ENCODE data around the gene SMU1. TPM values are rescaled to one million over a fixed set of nuclear protein-coding genes. Genes with fewer than 3 reads are reported as not detected.

Gene SMU1
- total RNA-seq, 3 donors from 2014 or later: 19.8 to 22.1 (median 21.0) TPM

DNA sequence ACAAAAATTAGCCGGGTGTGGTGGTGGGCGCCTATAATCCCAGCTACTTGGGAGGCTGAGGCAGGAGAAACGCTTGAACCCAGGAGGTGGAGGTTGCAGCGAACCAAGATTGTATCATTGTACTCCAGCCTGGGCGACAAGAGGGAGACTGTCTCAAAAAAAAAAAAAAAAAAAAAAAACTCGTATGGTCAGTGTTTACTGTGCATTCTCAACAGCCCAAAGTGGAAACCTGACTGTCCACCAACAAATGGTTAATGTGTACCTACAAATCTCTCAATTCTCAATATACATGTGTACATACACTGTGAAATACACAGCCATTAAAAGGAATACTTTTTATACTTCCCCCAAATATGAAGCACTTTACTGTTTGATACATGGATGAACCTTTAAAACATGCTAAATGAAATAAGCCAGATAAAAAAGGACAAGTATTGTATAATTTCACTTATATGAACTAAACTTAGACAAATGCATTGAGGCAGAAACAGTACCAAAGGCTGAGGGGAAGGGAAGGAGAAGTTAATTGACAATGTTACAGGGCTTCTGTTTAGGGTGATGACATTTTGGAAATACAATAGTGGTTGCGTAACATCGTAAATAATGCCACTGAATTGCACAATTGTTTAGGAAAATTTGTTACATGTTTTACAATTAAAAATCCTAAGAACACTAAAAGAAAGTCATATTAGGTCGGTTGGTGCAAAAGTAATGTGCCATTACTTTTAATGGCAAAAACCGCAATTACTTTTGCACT is 34.9 kb downstream of the SMU1 start:
- H3K27ac ChIP-seq: no peak overlapping the region
- H3K9me3 ChIP-seq: no peaks in the 10 kb centered on the region
- no peak for TF ChIP-seq POLR2A (IDR thresholded peaks at IDR 0.05)
- no peak for TF ChIP-seq POLR2AphosphoS5 (IDR thresholded peaks at IDR 0.05)
- TF ChIP-seq CTCF (IDR thresholded peaks at IDR 0.05): no peak
- H3K4me1 ChIP-seq: no peaks in the 10 kb centered on the region
- H3K4me3 ChIP-seq: no peak overlapping the region
- H3K36me3 ChIP-seq: peaks cover 2% of the 10 kb centered on the region
- DNase-seq (ENCODE audit: low spot score in 2 of 2): no peak
- intact Hi-C loops (cut with DNase I; ENCODE audit: low total_unique reads): no loop called here
- no peaks in the 10 kb centered on the region for H3K27me3 ChIP-seq

- H3K27me3 ChIP-seq: no peaks in the 10 kb centered on the region
- intact Hi-C loops (cut with DNase I; ENCODE audit: low total_unique reads): no loop called here
- H3K36me3 ChIP-seq: peaks cover 7% of the 10 kb centered on the region
- no peaks in the 10 kb centered on the region for H3K4me1 ChIP-seq
- no peak overlapping the region for H3K4me3 ChIP-seq
- DNase-seq (ENCODE audit: low spot score in 2 of 2): no peak
- H3K27ac ChIP-seq: no peak overlapping the region
- TF ChIP-seq CTCF (IDR thresholded peaks at IDR 0.05) (no peak), POLR2A (IDR thresholded peaks at IDR 0.05) (no peak), POLR2AphosphoS5 (IDR thresholded peaks at IDR 0.05) (no peak)
- no peaks in the 10 kb centered on the region for H3K9me3 ChIP-seq
Measured at GRCh38 chr9:33040792-33041431, 35.6 kb downstream of the SMU1 start.

- DNase-seq (ENCODE audit: low spot score in 2 of 2): no peak
- Histone ChIP-seq H3K27me3 (no peaks in the 10 kb centered on the region), H3K36me3 (peaks cover 10% of the 10 kb centered on the region), H3K27ac (no peak overlapping the region), H3K4me1 (peaks cover 6 to 15% of the 10 kb centered on the region in 2 donors), H3K4me3 (no peak overlapping the region), H3K9me3 (no peaks in the 10 kb centered on the region)
- TF ChIP-seq CTCF (IDR thresholded peaks at IDR 0.05) (no peak), POLR2A (IDR thresholded peaks at IDR 0.05) (no peak), POLR2AphosphoS5 (IDR thresholded peaks at IDR 0.05) (no peak)
- intact Hi-C loops (cut with DNase I; ENCODE audit: low total_unique reads): no loop called here
Measured at GRCh38 chr9:33032865-33033264, 43.6 kb downstream of the SMU1 start.

GRCh38 chr9:33032292-33032691 is 44.2 kb downstream of the SMU1 start:
- peaks cover 10% of the 10 kb centered on the region for H3K36me3 ChIP-seq
- no peaks in the 10 kb centered on the region for H3K9me3 ChIP-seq
- TF ChIP-seq CTCF (IDR thresholded peaks at IDR 0.05): no peak
- TF ChIP-seq POLR2A (IDR thresholded peaks at IDR 0.05): no peak
- no peak for DNase-seq (ENCODE audit: low spot score in 2 of 2)
- no peaks in the 10 kb centered on the region for H3K27me3 ChIP-seq
- intact Hi-C loops (cut with DNase I; ENCODE audit: low total_unique reads): no loop called here
- H3K27ac ChIP-seq: no peak overlapping the region
- no peak overlapping the region for H3K4me3 ChIP-seq
- peaks cover 6 to 15% of the 10 kb centered on the region in 2 donors for H3K4me1 ChIP-seq

GRCh38 chr9:33030285-33030684 is 46.2 kb downstream of the SMU1 start:
- H3K27ac ChIP-seq: no peak overlapping the region
- DNase-seq (ENCODE audit: low spot score in 2 of 2): no peak

More at GRCh38 chr9:33030285-33030684, 46.2 kb downstream of the SMU1 start:
- H3K36me3 ChIP-seq: peaks cover 3% of the 10 kb centered on the region
- no peaks in the 10 kb centered on the region for H3K9me3 ChIP-seq
- no peak overlapping the region for H3K4me3 ChIP-seq
- peaks cover 6 to 20% of the 10 kb centered on the region in 2 donors for H3K4me1 ChIP-seq
- intact Hi-C loops (cut with DNase I; ENCODE audit: low total_unique reads): no loop called here
- H3K27me3 ChIP-seq: no peaks in the 10 kb centered on the region
- TF ChIP-seq CTCF (IDR thresholded peaks at IDR 0.05) (no peak), POLR2A (IDR thresholded peaks at IDR 0.05) (no peak), POLR2AphosphoS5 (IDR thresholded peaks at IDR 0.05) (no peak)
